Umbilical cord (tissue), 2 donors: ENCODE results near the gene SFMBT2. TPM values are rescaled to one million over a fixed set of nuclear protein-coding genes. Genes with fewer than 3 reads are reported as not detected.

Experiments
- DNase-seq: peaks from one replicate; pipeline ENCODE4 v3.0.0-alpha.2; 2015; ENCODE audit warnings: low spot score
- total RNA-seq: library from RNA; depleted of rRNA; stranded (reverse); fragments of >200 nt; gene quantifications from one replicate; pipeline ENCODE4 v1.2.3, GENCODE V29; 2014; ENCODE audit warnings: low replicate concordance; ENCODE audit not compliant: insufficient read depth

The SFMBT2 gene
- total RNA-seq, 1 donor from 2014 or later, result 11.6 TPM

DNA sequence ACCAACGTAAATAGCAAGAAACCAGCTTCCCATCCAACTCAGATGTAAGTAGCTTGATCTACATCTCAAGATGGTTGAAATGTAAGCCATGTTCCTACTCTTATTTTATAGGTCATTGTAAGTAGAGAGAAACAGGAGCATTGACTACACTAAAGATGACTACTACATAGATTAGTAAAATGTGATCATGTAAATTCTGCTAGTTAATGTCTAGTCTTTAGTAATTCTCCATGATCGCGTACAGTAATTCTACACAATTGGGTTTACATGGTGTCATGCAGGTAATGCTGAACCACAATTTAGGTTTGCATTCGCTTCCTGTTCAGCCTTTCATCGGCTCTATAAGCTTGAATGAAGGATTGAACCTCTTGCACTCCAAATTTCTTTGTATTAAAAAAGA is 14.9 kb upstream of the SFMBT2 start:
- DNase-seq, result no peak

DNA sequence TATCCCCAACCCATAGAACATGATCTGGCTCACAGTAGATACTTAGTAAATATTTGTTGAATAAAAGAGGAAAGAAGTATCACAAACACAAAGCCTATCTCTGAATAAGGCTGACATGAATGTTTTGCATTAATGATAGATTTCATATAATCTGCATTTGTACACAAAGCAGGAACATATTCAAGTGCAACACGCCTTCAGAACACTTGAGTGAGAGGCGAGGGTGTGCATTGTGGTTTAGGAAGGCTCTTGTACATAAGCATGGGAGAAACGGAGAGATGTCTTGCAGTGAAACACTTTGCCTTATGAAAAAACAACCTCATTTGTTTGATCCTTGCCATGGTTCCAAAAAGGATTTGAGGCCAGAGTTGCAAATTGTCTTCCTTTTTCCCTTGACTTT is 14.1 kb upstream of the SFMBT2 start:
- no peak for DNase-seq

DNA sequence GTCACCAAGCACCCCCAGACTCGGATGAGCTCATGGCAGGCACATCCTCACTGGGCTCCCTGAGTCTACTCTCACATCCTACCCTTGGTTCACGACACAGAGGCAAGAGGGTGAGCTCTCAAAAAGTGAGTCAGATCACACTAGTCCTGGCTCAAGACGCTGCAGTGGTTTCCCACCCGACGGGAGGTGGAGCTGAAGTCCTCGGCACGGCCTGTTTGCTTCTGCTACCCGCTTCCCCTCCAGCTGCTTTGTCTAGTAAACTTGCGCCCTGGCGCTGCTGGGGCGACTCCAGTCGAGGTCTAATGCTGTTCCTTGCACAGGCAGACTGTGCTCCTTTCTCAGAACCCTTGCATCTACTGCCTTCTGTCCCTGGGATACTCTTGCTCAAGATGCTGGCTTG is 13.5 kb upstream of the SFMBT2 start:
- DNase-seq, result no peak

DNA sequence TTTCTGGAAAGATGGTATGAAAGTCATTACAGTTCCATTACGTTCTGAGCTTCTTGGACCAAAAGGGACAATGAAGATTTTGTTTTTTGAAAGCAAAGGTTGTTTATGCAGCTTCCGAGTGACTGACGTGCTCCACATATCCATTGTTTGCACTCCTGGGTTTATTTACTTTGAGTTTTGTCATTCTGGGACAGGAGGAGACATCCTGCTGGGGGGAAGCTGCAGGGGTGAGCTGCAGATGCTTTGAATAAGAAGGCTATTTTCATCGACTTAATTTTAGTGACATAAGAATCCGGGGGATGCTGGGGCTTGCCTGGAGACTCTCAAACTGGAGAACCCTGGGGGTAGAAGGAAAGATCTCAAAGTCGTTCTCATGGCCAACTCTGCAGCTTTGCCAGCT is 12.7 kb upstream of the SFMBT2 start:
- no peak for DNase-seq

DNA sequence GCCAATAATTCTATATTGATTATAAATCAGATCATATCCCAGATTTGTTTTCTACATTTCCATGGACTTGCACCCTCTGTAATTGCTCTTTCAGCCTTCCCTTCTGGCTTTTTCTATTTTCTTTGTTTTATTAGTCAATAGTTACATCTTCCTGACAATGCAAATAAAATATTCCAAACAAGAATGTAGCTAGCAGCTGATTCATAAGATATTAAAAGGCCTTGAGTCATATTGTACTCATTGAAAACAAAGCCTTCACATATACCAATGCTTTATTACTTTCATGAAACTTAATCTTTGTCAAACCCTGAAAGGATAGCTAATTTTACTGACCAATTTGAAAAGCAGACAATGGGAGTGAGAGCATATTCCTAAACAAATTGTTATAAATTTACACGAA is 10.7 kb upstream of the SFMBT2 start:
- DNase-seq, result no peak

DNA sequence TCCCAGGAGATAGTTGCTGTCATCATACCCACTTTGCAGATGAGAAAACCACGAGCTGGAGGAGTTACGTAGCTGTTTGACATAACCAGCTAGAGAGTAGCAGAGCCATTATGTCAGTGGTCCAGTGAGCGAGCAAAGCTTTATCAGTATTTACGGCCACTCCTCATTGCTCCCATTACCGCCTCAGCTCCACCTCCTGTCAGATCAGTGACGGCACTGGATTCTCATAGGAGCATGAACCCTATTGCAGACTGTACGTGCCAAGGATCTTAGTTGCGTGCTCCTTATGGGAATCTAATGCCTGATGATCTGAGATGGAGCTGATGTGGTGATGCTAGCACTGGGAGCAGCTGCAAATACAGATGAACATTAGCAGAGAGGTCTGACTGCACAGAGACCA is 9.2 kb upstream of the SFMBT2 start:
- DNase-seq, result no peak

DNA sequence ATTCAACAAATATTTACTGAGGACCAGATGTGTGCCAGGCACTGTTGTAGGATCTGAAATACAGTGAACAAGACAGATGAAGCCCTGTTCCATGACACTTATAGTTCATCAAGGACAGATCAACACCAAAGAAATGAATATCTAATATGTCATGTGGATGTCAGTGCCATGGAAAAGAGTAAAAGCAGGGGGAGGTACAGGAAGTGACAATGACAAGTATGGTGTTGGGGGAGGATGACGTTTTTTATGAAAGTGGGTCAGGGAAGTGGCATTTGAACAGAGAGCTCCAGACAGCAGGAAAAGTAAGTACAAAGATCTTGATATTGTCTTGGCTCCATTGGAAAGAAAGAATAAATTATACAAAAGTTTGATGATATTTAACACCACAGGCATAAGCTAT is 7.0 kb upstream of the SFMBT2 start:
- DNase-seq, result no peak

DNA sequence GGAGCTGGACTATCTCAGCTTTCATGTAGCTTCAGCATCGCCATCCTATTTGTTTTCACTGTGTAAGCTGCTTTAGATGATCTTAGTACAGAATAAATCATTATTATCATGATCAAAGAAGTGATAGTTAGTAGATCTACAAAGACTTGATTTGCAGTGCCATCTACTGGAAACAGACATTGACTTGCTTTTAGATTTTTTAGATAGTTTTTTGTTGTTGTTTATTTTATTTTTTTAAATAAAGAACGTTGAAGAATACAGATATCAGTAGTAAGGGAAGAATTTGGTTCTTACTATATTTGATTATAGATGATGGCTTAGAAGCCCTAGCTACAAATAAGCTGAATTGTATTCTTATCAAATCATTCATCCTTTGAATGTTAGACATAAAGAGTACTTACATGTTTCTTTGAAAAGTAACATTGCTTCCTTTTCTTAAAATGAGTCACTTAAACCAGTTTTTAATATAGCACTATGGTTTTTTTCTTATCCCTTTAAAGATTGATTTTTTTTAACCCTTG is 6.3 kb upstream of the SFMBT2 start:
- peak; percentile 28 for DNase-seq

DNA sequence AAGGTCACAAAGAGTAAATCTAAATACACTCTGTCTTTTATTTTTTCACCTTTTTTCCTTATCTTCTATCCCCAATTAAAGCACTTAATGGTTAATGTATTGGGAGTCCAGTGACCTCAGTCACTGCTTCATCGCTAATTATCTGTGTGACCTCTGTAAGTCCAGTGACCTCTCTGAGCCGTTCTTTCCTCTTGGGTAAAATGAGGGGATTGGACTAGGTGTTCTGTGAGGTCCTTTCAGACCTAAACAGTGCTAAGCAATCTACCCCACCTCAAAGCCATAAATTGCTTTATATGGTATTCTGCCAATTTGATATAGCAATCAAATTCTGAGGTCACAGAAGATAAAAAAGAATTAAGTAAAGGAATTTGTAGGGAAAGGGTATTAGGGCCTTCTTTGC is 3.9 kb upstream of the SFMBT2 start:
- DNase-seq, result no peak

DNA sequence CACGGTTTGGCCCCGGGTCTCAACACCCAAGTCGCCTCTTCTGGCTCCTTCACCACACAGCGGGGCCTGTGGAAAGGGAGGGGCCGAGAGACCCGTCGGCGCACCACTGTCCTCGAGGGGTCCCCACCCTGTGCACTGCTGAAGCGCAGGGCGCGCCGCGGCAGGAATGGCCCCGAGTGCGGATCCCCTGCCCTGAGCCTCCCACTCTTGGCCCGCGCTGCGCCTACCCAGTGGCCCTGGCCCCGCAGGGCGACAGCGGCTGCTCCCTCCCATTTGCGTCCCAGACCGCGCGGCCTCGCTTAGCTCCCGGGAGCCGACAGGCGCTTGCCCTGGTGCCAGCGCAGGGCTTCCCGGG is 2.1 kb upstream of the SFMBT2 start:
- DNase-seq, result no peak

DNA sequence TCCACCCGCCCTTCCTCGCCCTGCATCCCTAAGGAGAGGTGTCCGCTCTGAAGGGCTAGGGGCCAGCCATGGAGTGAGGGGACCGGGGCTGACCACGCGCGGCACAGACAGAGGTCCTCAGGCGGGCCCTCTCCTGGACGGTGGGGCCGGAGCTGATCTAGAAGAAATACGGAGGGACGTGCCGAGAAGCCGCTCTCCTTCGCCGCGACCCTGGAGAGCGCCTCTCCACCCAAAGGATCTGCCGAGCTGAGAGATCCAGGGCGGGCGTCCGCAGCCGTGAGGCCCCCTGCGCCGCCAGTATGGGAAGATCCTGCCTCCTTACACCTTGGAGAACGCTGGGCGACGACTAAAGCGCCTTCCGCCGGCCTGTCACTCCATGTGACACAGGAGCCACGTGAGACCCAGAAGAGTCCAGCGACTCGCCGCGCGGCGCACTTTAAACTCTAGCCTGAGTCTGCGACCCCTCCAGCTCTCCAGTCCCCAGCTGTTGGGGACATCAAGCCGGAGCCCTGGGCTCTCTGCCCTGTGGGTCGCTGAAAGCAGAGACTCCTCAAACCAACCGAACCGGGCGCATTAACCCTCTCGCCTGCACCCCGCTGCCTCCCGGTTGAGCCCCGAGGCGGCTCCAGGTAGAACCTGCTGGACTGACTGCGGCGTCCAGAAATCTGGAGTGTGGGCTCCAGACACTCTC is 1.5 kb upstream of the SFMBT2 start:
- DNase-seq, result peak; percentile 18

DNA sequence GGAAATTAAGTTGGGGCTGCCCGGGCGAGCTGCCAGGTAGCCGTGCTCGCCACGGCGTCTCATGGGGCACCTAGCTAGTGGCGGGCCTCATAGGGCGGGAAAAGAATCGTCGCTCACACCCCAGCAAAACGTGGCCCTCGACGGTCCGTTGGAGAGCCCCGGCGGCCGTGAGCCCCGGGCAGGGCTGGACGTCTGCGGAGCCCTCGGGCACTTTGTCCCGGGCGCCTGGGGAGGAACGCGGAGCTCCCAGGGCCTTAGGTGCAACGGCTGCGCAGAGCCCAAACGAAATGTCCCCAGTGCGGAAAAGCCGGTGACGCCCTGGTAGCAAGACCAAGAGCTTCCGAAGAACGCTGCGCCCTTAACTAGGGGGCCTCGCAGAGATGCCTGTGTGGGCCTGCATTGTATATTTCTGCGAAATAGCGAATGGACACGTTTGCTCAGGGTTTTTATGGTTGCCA is 866 bp upstream of the SFMBT2 start:
- peak; percentile 4 for DNase-seq

DNA sequence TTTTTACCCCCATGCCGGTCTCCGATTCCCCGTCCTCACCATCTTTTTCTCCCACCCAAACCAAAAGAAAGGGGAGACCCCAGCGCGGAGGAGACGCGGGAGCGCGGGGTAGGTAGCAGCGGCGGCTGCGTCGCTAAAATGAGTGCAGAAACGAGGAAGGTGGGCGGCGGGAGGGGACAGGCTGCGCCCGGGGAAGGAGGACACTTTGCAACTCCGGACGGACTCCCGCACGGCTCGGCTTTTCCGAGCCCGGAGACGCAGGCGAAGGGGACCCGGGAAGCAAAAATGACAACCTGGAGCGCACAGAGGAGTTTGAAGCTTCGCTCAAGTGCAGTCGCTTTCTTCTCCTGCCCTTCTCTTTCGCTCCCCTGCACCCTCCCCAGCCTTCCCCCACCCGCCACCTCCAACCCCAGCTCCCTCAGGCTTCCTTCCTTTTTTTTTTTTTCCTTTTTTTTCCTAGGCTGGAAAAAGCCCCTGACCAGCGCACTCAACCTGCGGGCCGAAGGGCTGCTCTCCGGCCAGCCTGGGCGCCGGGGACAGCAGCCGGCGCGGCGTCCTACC is 453 bp downstream of the SFMBT2 start:
- peak; percentile 8 for DNase-seq

DNA sequence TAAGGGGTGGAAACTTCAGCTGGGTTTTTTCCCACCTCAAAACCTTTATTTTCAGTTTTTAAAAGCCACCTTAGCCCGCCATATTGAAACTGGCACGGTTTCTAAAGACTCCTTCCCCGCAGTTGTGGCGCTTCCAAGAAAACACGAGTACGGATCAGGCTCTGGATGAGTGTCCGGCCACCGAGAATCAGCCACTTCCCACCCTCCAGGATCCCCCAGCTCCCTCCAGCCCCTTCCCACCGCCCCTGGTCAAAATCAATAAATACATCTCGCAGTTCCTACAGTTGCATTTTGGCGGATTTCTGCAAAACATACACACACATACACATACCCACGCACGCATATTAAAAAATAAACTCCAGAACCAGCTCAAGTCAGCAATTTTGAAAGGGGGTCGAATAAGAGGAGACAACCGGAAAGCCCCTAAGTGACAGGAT is 1.1 kb downstream of the SFMBT2 start:
- no peak for DNase-seq

DNA sequence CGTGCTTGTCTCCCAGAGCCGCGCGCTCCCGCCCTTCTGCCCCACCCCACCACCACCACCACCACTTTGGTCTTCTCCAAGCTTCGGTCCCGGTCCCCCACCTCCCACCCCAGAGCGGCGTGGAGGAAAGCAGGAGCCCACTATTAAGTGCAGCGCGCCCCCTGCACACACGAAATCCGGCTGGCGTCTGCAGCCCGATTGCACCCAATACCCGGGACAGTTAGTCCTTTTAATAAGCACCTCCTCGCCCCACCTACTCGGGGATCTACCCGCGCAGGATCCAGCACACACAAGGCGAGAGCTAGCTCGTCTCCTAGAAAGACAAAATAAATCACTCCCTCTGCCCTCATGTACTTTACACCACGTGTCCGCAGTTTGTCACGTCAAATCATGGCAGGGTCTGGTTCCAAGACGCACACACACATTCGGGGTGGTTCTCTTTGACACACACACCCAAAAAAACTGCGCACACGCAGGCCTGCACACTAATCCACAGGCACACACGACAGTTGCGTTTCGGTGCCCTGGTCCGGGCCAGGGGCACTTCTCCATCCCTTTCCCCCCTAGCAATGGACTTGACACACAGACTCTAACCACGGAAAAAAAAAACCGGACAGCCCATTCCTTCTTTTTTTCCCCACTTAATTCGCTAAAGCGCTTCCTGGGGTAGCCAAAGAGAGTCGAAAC is 1.6 kb downstream of the SFMBT2 start:
- peak; percentile 35 for DNase-seq

DNA sequence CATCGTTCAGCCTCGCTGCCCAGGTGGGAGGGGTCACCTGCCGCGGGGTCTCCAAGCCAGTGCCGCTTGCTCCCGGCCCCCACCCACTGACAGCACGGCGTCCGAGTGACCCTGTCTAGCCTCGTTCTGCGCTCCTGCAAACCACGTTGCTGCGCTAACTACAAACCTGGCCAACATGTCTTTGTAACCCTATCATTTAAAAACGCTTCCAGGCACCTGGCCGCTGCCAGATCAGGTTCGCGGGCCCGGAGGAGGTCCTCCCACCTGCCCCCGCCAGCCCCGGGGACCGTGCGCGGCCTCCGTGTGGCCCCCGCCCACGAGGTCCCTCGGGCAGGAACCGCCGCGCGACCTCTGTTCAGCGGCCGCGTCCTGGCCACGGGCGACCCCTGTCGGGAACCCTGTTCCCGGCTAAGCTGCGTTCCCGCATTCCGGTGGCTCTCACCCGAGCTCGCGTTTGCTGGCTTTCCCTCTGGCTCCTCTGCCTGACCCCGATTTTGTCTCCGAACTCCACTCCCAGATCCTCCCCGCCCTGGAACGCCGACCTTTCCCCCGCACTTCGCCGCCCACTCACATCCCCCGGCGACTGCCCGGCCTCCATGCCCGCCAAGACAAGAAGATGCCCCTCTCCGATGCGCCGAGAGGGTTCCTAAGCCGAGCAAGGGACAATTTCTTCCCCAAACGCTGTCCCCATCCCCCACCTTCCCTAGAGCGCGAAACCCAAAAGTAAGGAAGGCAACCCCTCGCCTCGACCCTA is 2.4 kb downstream of the SFMBT2 start:
- DNase-seq, result peak; percentile 42

DNA sequence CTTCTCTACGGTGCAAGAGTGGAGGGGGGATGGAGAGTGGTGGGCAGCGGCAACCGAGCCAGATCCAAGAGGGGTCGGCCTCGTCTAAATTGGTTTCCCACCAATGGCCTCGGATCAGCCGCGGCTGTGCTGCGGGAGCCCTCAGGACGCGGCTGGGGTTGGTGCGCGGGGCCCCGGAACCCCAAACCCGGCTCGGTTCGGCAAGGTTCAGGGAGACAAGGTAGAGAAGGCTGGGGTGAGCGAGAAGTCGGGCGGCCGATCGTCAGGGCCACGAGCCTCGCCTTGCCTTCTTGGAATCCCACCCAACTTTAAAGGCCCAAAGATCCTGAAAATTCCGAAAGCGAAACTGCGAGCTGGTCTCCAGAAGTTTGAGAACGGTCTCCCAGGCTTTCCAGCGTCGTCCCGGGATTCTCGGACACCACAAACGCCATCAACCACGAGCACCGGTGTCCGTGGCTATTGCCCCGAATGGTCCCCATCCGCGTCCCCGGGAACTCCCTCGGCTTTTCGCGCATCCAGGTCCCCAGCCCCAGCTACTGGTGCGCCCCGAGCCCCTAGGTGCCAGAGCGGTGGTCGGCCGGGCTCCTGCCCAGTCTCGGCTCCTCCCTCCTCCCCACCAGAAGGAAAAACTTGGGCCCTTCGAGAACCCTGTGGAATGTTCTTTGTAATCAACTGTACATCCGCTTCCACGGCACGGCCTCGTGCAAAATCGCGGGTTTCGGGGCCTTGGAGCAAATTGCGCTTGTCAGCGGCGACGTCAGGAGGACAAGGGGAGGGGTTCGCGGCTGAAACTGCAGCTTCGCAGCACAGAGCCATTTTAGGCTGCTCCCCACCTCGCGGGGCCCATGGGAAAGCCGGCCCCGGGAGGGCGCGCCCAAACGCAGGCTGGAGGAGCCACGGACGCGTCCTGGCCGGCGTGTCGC is 3.2 kb downstream of the SFMBT2 start:
- peak; percentile 41 for DNase-seq

DNA sequence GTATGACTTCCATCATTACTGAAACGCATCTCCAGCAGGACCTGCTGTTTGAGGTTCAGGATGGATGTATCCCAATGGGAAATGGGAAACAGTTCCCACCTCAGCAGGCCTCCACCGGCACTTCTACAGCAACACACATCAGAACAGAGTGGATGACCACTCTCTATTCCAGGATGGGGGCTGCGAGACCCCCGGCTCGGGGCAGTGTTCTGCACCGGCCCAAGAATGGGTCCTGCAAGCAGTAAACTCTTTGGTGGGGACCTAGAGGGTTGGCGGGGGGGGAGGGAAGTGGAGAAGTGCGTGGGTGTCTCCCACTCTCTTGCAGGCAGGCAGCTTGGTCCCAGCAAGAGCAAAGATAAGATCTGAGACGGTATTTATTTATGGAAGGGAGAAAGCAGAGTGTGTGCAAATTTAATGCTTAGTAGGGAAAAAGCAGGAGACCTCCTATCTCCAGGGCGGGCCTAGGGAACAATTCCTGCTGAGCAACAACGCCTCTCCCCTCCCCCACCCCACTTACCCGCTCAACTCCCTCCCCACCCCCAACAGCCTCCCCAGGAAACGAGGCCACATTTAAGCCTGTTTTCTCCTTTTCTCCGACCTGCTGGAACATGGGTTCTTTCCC is 4.0 kb downstream of the SFMBT2 start:
- peak; percentile 13 for DNase-seq

DNA sequence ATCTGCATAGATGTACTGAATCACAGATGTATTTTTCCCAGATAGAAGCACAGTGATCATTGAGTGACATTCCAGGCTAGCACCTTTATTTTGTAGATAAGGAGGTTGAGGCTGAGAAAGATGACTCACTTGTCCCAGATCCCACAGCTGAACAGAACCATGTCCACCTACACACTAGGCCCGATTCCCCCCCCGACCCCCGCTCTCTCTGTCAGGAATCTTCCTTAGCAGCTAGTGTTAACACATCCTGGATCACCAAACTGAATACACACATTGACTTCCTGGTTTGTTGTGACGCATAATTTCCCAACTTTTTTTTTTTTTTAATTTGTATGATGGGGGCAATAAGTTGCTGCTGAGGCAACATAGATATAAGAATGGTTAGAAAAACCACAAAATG is 5.2 kb downstream of the SFMBT2 start:
- no peak for DNase-seq

DNA sequence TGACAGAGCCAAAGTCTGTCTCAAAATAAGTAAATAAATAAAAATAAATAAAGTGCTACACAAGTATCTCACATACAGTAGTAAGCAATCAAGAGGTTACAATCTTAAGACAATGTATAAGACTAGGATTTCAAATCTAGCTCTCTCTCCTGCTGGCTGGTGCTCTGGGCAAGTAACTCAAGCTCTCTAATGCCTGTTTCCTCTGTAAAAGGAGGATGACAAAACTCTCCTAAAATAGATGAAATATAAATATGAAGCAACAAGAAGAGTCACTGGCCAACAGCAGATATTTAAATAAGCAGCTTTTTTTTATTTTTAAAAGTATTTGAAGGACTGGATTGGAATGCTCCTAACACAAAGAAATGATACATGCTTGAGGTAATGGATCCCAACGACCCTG is 7.2 kb downstream of the SFMBT2 start:
- DNase-seq, result no peak

DNA sequence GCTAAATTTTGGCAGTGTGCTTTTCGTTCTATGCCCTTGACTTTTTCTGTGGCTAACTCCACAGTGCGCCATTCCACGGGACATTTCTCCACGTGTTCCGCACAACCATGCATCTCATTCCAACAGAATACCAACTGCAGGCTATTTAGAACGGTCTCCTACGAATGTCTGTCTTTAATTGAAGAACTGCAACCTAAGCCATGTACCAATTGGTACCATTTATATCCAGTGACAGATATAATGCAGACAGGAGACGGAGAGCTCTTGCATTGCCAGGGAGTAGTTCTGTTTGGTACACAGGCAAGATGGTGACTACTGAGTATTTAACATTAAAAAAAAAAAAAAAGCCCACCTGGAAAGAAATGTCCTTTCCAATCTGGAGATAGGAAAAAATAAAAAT is 9.1 kb downstream of the SFMBT2 start:
- DNase-seq, result no peak
